Limb (tissue), 2 donors: ENCODE measurements around the gene PGS1.

Source experiments
- DNase-seq, 2 donors: peaks; one replicate each; pipeline ENCODE4 v3.0.0-alpha.2; 2016; ENCODE audit errors: extremely low spot score in 2 of 2

PGS1 gene

DNA sequence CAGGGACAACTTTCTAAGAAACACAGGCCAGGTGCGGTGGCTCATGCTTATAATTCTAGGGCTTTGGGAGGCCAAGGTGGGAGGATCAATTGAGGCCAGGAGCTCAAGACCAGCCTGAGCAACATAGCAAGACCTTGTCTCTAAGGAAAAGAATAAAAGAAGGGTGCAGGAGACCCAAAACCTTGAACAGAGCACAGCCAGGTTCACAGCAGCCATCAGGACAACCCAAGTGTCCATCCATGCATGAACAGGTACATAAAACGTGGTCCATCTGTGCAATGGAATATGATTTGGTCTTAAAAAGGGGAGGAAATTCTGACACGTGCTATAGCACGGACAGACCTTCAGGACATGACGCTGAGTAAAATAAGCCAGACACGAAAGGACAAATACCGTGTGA is 91.0 kb downstream of the PGS1 start:
- DNase-seq = no peak

DNA sequence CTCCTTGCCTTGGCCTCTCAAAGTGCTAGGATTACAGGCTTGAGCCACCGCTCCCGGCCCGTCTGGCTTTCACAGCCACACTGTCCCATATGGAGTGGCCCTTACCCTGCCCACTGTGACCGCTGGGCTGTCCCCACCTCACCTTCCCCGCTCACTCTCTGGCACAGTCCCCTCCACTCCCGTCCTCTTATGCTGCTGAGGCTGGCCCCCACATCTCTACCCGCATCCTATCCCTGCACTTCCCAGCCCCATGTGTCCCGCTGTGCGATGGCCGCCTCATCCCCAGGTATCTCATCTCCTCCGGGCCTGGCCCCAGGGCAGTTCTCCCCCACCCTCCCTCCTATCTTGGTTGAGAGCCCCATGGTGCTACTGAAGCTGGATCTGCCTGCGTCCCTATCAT is 93.2 kb downstream of the PGS1 start:
- no peak for DNase-seq

DNA sequence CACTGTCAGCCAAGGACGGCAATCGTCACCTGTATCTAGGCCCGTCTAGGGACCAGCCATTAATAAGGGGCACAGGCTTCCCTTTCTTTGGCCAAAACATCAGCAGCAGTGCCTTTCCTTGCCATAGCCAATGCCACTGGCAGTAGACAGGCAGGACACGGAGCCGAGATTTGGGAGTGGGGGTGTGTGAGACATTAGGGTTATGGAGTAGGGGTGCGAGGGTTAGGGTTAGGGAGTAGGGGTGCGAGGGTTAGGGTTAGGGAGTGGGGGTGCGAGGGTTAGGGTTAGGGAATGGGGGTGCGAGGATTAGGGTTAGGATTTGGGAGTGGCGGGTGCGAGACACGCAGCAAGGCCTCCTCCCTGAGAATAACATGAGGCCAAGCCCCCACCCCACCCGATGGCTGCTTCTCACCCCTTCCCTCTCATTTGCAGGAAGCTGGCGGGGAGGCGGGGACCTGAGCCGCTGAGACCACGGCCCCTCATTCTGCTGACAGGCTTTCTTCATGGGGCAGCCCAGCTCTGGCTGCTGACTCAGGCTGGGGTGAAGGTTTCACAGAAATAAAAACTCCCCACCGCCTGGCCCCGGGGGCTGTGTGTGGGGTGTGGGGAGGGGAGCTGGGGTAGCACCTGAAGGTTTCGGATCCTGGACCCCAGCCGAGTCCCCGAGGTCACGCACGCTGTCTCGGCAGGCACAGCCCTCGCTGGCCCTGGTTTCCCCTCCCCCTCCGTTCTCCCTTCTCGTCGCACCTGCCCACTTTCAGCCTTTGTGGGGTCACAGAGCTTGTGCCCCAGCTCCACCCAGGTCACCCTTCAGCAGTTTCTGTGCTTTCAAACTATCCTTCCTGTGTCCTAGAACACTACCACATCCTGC is 93.8 kb downstream of the PGS1 start:
- DNase-seq = no peak

DNA sequence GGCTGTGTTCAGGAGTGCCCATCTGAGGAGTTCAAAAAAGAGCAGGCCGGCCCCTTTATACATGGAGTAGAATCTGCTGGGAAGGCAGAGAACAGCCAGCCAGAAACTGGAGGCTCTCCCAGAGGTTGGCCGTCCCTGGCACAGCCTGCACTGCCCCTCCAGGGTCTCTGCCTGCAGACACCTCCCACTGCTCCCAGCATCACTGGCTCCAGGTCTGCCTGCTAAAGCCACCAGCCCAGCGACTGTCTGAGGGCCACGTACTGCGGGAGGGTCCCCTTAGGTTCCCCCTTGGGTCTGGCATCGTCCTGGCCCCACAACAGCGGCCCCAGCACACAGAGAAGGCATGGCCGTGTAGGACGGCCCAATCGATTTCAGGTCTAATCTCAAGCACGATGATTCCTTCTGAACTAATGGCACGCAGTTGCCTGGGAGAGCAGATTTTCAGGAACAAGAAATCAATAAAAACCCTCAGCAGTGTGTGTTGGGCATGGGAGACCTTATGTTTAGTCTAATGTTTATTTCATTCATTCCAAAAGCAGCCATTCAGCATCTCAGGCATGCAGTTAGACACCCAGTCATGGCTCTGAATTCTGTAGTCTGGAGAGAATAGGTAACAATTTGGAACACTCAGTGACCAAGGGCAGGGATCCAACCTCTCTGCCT is 95.6 kb downstream of the PGS1 start:
- no peak for DNase-seq
